Measurements from ENCODE around the gene C9orf72.
A peak's percentile ranks its signal among the peaks of the same experiment; 100 is the strongest.
"Not testable (repeated sequence)": the region's sequence is repeated elsewhere in the genome, so short reads cannot be mapped to it uniquely, and the experiment has no call there.

Gene C9orf72

GRCh38 chr9:27518006-27518405 lies 55.3 kb downstream of the C9orf72 start:
- H3K9me3 ChIP-seq (ENCODE audit: low read length) = no peaks in the 10 kb centered on the region
- H2AFZ ChIP-seq (ENCODE audit: low read depth, low read length) = no peak overlapping the region
- no peak overlapping the region for H3K4me3 ChIP-seq (ENCODE audit: low read length)
- H3K4me1 ChIP-seq (ENCODE audit: insufficient read depth, low read length) = no peaks in the 10 kb centered on the region
- no peaks in the 10 kb centered on the region for H3K27me3 ChIP-seq (ENCODE audit: insufficient read depth, low read length)
- H3K36me3 ChIP-seq (ENCODE audit: insufficient read depth, low read length) = no peaks in the 10 kb centered on the region

- Histone ChIP-seq H3K4me3 (ENCODE audit: low read length) (no peak overlapping the region), H3K4me1 (ENCODE audit: insufficient read depth, low read length) (no peaks in the 10 kb centered on the region), H3K9me3 (ENCODE audit: low read length) (no peaks in the 10 kb centered on the region), H2AFZ (ENCODE audit: low read depth, low read length) (no peak overlapping the region), H3K27me3 (ENCODE audit: insufficient read depth, low read length) (no peaks in the 10 kb centered on the region), H3K36me3 (ENCODE audit: insufficient read depth, low read length) (no peaks in the 10 kb centered on the region)
Measured at GRCh38 chr9:27514551-27514950, 58.7 kb downstream of the C9orf72 start.

DNA sequence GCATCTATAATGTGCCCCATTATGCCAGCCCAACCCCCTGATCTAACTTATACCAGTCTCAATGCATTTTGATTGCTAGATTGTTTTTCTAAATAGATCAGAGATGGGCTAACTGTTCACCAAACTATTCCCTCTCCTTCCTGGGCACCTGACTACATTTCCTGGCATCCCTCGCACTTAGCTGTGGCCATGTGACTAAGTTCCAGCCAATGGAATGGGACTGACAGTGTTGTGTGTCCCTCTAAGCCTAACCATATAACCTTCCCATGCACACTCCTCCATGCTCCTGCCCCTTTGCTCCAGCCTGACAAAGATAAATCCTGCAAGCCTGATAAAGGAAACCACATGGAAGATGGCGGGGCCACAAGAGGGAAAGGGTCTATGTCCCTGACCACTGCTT lies 61.5 kb downstream of the C9orf72 start:
- Histone ChIP-seq H3K36me3 (ENCODE audit: insufficient read depth, low read length) (no peaks in the 10 kb centered on the region), H3K27me3 (ENCODE audit: insufficient read depth, low read length) (no peaks in the 10 kb centered on the region), H3K4me1 (ENCODE audit: insufficient read depth, low read length) (no peaks in the 10 kb centered on the region), H2AFZ (ENCODE audit: low read depth, low read length) (no peak overlapping the region), H3K4me3 (ENCODE audit: low read length) (no peak overlapping the region), H3K9me3 (ENCODE audit: low read length) (no peaks in the 10 kb centered on the region)

DNA sequence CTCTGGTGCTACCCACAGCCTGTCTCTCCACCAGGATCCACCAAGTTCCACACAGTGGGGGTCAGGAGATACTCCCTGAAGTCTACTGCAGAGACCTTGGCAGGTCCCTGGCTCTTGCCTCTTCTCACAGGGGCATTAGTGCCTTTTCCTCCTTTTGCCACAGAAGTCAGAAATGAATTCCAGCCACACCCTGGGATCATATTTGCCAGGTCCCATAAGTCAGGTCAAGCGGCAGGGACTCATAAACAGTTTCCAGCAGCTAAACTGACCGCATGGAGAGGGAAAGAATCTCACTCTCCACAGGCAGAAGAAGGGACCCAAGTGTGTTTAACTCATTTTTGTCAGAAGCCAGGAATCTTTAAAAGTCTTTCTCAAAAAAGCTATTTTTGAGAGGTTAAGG lies 62.5 kb downstream of the C9orf72 start:
- no peaks in the 10 kb centered on the region for H3K4me1 ChIP-seq (ENCODE audit: insufficient read depth, low read length)
- no peak overlapping the region for H2AFZ ChIP-seq (ENCODE audit: low read depth, low read length)
- no peaks in the 10 kb centered on the region for H3K27me3 ChIP-seq (ENCODE audit: insufficient read depth, low read length)
- no peak overlapping the region for H3K4me3 ChIP-seq (ENCODE audit: low read length)
- H3K9me3 ChIP-seq (ENCODE audit: low read length) = no peaks in the 10 kb centered on the region
- no peaks in the 10 kb centered on the region for H3K36me3 ChIP-seq (ENCODE audit: insufficient read depth, low read length)

- no peaks in the 10 kb centered on the region for H3K27me3 ChIP-seq (ENCODE audit: insufficient read depth, low read length)
- no peak overlapping the region for H2AFZ ChIP-seq (ENCODE audit: low read depth, low read length)
- H3K4me1 ChIP-seq (ENCODE audit: insufficient read depth, low read length) = no peaks in the 10 kb centered on the region
- no peak overlapping the region for H3K4me3 ChIP-seq (ENCODE audit: low read length)
- H3K36me3 ChIP-seq (ENCODE audit: insufficient read depth, low read length) = no peaks in the 10 kb centered on the region
- H3K9me3 ChIP-seq (ENCODE audit: low read length) = no peaks in the 10 kb centered on the region
Measured at GRCh38 chr9:27506981-27507380, 66.3 kb downstream of the C9orf72 start.

GRCh38 chr9:27505744-27506161 lies 67.5 kb downstream of the C9orf72 start:
- Histone ChIP-seq H3K4me1 (ENCODE audit: insufficient read depth, low read length) (no peaks in the 10 kb centered on the region), H3K27me3 (ENCODE audit: insufficient read depth, low read length) (no peaks in the 10 kb centered on the region), H2AFZ (ENCODE audit: low read depth, low read length) (no peak overlapping the region), H3K4me3 (ENCODE audit: low read length) (no peak overlapping the region), H3K36me3 (ENCODE audit: insufficient read depth, low read length) (no peaks in the 10 kb centered on the region), H3K9me3 (ENCODE audit: low read length) (no peaks in the 10 kb centered on the region)

GRCh38 chr9:27504259-27504658 lies 69.0 kb downstream of the C9orf72 start:
- no peaks in the 10 kb centered on the region for H3K27me3 ChIP-seq (ENCODE audit: insufficient read depth, low read length)
- no peaks in the 10 kb centered on the region for H3K9me3 ChIP-seq (ENCODE audit: low read length)

DNA sequence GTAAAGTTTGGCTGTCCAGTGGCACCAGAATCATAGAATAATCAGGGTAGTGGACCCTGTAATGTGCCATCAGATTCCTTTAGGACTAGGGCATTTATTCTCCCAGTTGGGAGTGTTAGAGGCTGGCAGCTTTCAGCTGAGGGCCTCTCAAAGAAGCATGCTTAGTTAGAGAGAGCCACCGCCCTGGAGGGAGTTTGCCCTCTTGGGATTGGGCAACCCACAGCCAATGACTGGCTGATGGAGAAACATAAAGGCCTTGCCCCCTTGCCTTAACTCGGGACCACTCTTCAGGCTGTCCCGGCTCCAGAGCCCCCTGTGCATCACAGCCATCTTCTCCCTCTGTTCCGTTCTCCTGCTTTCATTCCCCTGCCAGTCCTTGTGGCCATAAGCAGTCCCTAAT lies 69.7 kb downstream of the C9orf72 start:
- Histone ChIP-seq H3K9me3 (ENCODE audit: low read length) (no peaks in the 10 kb centered on the region), H2AFZ (ENCODE audit: low read depth, low read length) (no peak overlapping the region), H3K36me3 (ENCODE audit: insufficient read depth, low read length) (no peaks in the 10 kb centered on the region), H3K27me3 (ENCODE audit: insufficient read depth, low read length) (no peaks in the 10 kb centered on the region), H3K4me1 (ENCODE audit: insufficient read depth, low read length) (peaks cover 9% of the 10 kb centered on the region), H3K4me3 (ENCODE audit: low read length) (no peak overlapping the region)

More at GRCh38 chr9:27504259-27504658, 69.0 kb downstream of the C9orf72 start:
- H2AFZ ChIP-seq (ENCODE audit: low read depth, low read length) = no peak overlapping the region
- H3K4me3 ChIP-seq (ENCODE audit: low read length) = no peak overlapping the region
- H3K4me1 ChIP-seq (ENCODE audit: insufficient read depth, low read length) = peaks cover 4% of the 10 kb centered on the region
- no peaks in the 10 kb centered on the region for H3K36me3 ChIP-seq (ENCODE audit: insufficient read depth, low read length)

- not testable (repeated sequence) for H3K27me3 ChIP-seq (ENCODE audit: insufficient read depth, low read length); H2AFZ ChIP-seq (ENCODE audit: low read depth, low read length); H3K4me3 ChIP-seq (ENCODE audit: low read length); H3K36me3 ChIP-seq (ENCODE audit: insufficient read depth, low read length); H3K9me3 ChIP-seq (ENCODE audit: low read length)
- peaks cover 28% of the 10 kb centered on the region for H3K4me1 ChIP-seq (ENCODE audit: insufficient read depth, low read length)
Measured at GRCh38 chr9:27500902-27501301, 72.4 kb downstream of the C9orf72 start.

DNA sequence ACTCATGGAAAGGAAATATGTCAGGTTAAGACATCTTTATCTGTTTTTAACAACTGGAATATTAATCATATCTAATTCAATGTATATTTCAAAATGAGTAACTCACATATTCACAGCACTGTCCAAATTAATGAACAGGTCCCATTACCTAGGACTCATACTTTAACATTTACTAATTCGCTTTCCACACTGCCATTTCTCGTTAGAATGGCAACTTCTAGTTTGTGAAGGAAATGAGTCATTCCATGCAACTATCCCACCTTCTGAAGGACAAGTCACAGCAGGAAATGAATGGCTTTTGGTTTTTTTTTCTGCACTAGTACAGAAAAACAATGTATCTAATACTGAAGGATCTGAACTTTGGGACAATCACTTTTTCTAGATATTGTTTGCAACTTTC lies 73.8 kb downstream of the C9orf72 start:
- Histone ChIP-seq H3K9me3 (ENCODE audit: low read length) (no peaks in the 10 kb centered on the region), H2AFZ (ENCODE audit: low read depth, low read length) (no peak overlapping the region), H3K4me1 (ENCODE audit: insufficient read depth, low read length) (peaks cover 31% of the 10 kb centered on the region), H3K36me3 (ENCODE audit: insufficient read depth, low read length) (no peaks in the 10 kb centered on the region), H3K4me3 (ENCODE audit: low read length) (no peak overlapping the region), H3K27me3 (ENCODE audit: insufficient read depth, low read length) (no peaks in the 10 kb centered on the region)

- Histone ChIP-seq H3K4me1 (ENCODE audit: insufficient read depth, low read length) (peaks cover 31% of the 10 kb centered on the region), H3K36me3 (ENCODE audit: insufficient read depth, low read length) (no peaks in the 10 kb centered on the region), H3K4me3 (ENCODE audit: low read length) (peak overlapping the region; percentile 55), H2AFZ (ENCODE audit: low read depth, low read length) (peak overlapping the region; percentile 72), H3K9me3 (ENCODE audit: low read length) (no peaks in the 10 kb centered on the region), H3K27me3 (ENCODE audit: insufficient read depth, low read length) (no peaks in the 10 kb centered on the region)
Measured at GRCh38 chr9:27497883-27498417, 75.3 kb downstream of the C9orf72 start.
